Left cardiac atrium (tissue), 4 donors: ENCODE measurements around the gene ZNRF3. TPM values are rescaled to one million over a fixed set of nuclear protein-coding genes. Genes with fewer than 3 reads are reported as not detected.
"Not testable (repeated sequence)": the region's sequence is repeated elsewhere in the genome, so short reads cannot be mapped to it uniquely, and the experiment has no call there.

Experiments used
- ATAC-seq, 2 donors: fragments of 200-7000 bp; cut with Tn5 transposase; one replicate each; pipeline ENCODE4 v1.9.1; 2020; ENCODE audit warnings: mild to moderate bottlenecking in 2 of 2, moderate library complexity in 2 of 2
- DNase-seq: peaks from one replicate; pipeline ENCODE4 v3.0.0-alpha.2; 2020
- intact Hi-C, 2 donors: fragments of 100-400 bp; cut with DNase I; formaldehyde crosslinking; loops; one replicate each; pipeline versions ENCODE4 v1.14.1 to v1.15.1; 2022 to 2023
- total RNA-seq, 2 donors: library from RNA; stranded (reverse); fragmentation: NEBNext Ultra II Directional; extraction: Animal tissue kit (Norgen Biotek cat#: 25700); gene quantifications; one replicate each; pipeline ENCODE4 v1.2.1, GENCODE V29; 2021
- donor health status: DM: no; HTN: yes; CAD: no.
- donor health status: DM: no; HTN: yes; CAD: no; lungs with severe emphysema.
- donor health status: DM: yes; HTN: yes; CAD: no.
- donor health status: Dilated cardiomyopathy.

Gene ZNRF3
- total RNA-seq, 2 donors from 2014 or later, result 5.2 to 6.6 TPM

GRCh38 chr22:28903080-28903479 is 19.7 kb downstream of the ZNRF3 start:
- DNase-seq, result peak; percentile 48
- intact Hi-C loops, result no loop called here
- ATAC-seq, result peak; percentile 62 to 79

DNA sequence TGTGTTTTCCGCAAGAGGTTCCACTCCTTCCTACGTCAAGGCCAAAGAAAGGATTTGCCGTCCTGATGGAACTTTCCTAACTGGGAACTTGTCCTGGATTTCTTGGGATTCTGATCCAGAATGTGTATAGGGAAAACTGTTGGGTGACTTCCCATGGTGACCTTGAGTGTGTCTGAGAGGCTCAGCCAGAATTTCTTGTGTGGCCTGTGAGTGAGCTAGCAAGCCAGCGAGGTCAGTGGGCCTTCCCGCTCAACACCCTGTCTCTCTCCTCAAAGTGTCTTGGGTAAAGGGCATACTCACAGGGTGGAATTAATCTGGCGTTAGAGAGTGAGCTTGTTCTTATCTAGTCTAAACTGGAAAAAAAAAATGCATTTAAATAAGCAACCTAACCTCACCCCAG is 20.4 kb downstream of the ZNRF3 start:
- peak; percentile 74 to 86 for ATAC-seq

GRCh38 chr22:28904211-28904896 is 21.0 kb downstream of the ZNRF3 start:
- intact Hi-C loops, result no loop called here
- ATAC-seq (peak in 1 of 2 donors; percentile 17), DNase-seq (no peak)

More for the DNA sequence above, 20.4 kb downstream of the ZNRF3 start:
- DNase-seq, result no peak
- intact Hi-C loops, result no loop called here

DNA sequence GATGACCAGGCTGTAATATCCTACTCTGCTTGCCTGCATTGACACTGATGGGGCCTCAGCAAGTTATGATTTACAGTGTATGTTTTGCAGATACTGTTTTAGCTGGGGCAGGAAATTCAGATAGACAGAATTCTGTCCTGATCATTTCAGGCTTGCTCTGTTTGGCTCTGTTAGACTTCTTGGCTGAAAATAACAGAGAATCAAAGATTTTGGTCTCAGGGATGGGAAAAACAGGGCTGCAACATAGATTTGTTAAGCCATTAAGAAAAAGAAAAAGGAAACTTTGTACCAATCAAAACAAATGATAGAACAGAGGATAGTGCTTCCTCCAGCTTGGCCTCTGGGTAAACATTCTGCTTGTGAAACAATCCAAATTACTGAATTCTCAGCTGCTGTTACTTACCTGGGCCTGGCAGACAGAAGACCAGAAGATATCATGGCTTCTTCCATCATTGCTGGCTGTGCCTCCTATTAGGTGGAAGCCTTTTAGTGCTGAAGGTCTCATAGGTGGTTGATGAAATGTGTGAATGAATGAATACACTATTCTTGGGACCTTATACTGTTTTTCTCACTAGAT is 22.0 kb downstream of the ZNRF3 start:
- ATAC-seq (no peak), DNase-seq (no peak)
- intact Hi-C loops, result no loop called here

DNA sequence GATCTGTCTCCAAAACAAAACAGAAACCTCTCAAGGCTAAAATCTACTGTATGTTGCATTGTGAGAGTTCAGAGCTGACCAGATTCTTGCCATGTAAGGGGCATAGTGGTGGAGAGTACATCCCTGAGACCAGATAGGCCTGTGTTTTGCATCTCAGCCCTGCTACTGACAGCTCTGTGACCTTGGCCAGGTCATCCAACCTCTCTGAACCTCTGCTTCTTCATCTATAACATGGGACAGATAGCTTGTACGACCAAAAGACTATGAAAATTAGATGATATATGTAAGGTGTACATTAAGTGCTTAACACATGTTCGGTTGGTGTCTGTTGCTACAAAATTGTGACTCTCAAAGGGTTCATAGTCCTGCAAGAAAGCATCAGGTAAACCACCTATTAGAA is 22.9 kb downstream of the ZNRF3 start:
- intact Hi-C loops, result no loop called here
- DNase-seq (no peak), ATAC-seq (no peak)

- no peak for ATAC-seq
- intact Hi-C loops, result no loop called here
- no peak for DNase-seq
Measured at GRCh38 chr22:28907311-28908008, 24.1 kb downstream of the ZNRF3 start.

GRCh38 chr22:28908810-28909209 is 25.4 kb downstream of the ZNRF3 start:
- intact Hi-C loops, DNase-seq, ATAC-seq: not testable (repeated sequence)

DNA sequence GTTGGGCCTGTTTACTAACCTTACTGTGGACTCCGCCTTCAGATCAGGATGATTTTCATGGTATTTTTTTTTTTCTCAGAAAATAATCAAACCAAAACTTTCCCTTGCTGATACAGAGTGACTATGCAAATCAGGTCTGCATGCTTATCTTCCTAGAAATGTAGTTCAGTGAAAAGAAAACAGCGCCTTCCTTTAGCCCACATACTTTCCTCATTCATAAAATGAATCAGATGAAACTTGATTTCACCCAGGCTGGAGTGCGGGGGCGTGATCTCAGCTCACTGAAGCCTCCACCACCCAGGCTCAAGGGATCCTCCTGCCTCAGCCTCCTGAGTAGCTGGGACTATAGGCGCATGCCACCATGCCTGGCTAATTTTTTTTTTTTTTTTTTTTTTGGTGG is 26.0 kb downstream of the ZNRF3 start:
- ATAC-seq, result peak in 1 of 2 donors; percentile 59
- intact Hi-C loops, result no loop called here
- DNase-seq, result peak; percentile 31

DNA sequence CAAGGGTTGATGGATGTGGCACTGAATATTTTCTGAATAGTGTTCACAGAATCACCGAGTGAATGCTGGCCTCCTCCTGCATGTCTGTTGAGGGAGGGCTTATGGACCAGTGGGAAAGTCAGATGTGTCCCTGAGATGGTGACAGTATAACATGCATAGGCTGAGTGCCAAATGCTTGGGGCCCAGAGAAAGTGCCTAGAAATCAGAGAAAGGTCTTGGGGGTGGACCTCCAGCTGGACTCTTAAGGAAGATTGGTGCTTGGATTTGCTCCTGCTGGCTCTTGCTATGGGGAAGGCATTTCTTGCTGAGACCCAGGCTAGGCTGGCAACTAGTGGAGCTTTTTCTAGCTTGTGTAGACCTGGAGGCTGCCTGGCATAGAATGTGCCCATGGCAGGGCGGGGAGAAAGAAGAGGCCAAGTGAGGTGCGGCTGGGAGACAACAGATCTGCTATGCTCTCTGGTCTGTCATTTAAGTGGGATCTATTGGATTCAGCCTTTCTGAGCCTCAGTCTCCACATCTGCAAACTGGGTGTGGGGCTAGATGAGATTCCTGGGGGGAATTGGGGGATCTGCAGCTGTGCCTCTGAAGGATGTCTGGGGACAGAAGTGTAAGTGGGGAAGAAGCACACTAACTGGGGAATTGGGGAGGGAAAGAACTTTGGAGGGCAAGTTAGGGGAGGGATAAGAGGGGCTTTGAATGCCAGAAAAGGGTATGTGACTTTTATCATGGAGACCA is 27.4 kb downstream of the ZNRF3 start:
- no peak for ATAC-seq
- intact Hi-C loops, result no loop called here
- no peak for DNase-seq

DNA sequence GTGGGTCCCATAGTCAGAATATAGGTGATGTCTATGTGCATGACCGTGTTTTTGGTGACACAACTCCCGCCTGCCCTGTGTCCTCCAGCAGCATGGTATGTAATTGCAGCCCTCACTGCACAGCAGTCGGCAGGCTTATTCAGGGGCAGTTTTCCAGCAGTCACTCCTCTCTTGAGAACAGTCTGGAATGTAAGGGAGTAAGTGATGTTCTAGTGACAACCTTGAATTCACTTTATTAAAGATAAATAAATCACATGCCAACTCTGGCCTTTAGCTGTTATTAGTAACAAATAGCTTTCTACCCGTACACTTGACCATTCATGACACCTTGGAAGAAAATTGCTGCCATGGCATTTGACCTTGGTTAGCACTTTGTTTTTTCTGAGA is 27.9 kb downstream of the ZNRF3 start:
- peak; percentile 38 to 39 for ATAC-seq
- DNase-seq, result no peak
- intact Hi-C loops, result no loop called here

DNA sequence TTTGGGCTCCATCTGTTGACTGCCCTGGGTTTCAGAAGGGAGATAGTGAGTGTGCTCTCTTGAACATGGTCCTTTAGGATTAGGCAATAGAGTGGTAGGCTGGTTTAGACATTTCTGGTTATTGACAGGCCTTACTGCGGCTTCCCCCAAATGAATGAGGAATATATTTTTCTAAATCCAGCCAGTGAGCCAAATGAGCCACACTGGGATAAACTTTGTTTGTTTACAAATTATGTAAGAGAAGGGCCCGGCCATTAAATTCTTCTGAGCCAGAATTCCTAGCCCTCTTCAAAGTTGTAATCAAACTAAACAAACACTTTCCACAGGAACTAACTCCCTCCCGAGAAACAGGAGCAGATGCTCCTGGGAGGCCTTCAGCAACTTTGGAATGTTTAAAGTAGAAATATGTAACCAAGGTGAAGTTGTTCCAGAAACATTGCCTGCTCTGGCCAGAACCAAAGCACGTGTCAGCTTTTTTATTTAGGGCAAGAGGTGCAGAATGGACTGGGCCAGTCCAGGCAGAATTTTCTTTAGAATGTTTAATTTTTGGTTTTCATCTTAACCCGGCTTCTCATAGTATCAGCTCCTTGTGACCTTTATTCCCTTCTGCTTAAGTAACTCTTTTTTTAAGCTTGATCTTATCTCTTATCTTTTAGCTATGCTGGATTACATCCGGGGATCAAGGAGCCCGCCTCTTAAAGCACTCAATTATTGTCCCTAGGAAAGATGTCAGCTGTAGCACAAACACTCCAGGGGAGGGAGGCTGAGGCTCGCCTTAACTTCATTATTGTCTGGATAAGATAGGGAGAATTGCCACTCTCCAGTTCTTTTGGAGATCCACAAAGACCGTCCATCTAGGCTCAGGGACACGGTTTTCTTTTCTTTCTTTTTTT is 28.7 kb downstream of the ZNRF3 start:
- peak; percentile 42 to 55 for ATAC-seq
- intact Hi-C loops, result no loop called here
- DNase-seq, result no peak

GRCh38 chr22:28914201-28914600 is 30.8 kb downstream of the ZNRF3 start:
- intact Hi-C loops, result no loop called here
- ATAC-seq, result no peak

GRCh38 chr22:28915969-28916368 is 32.6 kb downstream of the ZNRF3 start:
- DNase-seq, result no peak
- intact Hi-C loops, result no loop called here
- ATAC-seq, result no peak

More at GRCh38 chr22:28914201-28914600, 30.8 kb downstream of the ZNRF3 start:
- no peak for DNase-seq

DNA sequence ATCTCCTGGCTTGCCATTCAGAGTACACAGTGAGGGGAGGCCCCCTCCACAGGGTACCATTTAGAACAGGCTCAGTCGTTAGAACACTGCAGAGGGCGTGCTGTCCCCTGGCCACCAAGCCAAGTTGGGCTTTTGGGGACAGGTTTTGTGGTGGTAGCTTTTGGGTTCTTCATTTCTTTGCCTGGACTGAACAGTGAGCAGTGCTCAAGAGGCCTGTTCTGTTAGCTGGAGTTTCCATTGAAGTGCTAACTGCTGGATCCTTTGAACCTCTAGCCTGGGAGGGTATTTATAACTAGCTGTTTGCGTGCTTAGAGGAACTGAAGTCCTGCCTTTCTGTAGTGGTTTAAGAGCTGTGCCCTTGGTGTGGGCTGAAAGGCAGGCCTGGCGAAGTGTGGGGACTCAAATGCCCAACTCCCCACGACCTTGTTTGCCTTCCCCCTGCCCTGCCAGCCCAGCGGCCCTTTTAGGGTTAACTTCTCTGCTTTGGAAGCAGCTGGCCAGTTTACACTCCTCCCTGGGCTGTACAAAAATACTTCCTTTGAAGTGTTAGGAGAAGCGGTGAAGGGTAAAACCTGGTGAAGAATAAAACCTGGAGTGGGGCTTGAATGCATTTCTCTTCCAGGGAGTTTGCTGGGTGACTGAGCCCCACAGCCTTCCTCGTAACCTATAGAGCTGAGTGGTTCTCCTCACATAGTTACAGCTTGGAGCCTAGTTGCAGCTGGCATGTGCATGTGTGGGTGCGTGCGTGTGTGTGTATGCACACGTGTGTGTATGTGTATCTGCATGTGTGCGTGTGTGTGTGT is 34.6 kb downstream of the ZNRF3 start:
- peak; percentile 83 for ATAC-seq
- DNase-seq, result peak; percentile 27
- intact Hi-C loops, result no loop called here

- no peak for DNase-seq
- intact Hi-C loops, result no loop called here
- ATAC-seq, result peak; percentile 20 to 25
Measured at GRCh38 chr22:28918550-28919271, 35.3 kb downstream of the ZNRF3 start.

- ATAC-seq (no peak), DNase-seq (no peak)
- intact Hi-C loops, result no loop called here
Measured at GRCh38 chr22:28920757-28921584, 37.6 kb downstream of the ZNRF3 start.

- intact Hi-C loops, result no loop called here
- DNase-seq, result no peak
- ATAC-seq, result no peak
Measured at GRCh38 chr22:28921585-28921879, 38.2 kb downstream of the ZNRF3 start.
